ENCODE measurements around the gene TNFRSF25.

DNA sequence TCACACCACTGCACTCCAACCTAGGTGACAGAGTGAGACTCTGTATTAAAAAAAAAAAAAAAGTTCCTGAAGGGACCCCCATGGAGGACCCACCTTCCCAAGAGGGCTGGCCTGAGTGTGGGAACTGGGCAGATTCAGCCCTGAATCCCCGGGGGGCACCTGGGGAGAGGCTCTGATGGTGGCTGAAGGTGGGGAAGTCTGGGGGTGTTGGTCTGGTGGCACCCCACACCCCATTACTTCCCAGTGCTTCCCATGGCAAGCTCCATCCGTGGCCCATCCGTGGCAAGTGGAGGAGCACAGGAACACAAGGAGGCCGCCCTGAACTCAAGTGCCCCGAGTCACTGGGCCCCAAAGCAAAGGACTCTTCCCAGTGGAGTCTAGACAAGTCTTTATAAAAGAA, 778 bp upstream of the TNFRSF25 start:
- TF ChIP-seq, protein P1, sequence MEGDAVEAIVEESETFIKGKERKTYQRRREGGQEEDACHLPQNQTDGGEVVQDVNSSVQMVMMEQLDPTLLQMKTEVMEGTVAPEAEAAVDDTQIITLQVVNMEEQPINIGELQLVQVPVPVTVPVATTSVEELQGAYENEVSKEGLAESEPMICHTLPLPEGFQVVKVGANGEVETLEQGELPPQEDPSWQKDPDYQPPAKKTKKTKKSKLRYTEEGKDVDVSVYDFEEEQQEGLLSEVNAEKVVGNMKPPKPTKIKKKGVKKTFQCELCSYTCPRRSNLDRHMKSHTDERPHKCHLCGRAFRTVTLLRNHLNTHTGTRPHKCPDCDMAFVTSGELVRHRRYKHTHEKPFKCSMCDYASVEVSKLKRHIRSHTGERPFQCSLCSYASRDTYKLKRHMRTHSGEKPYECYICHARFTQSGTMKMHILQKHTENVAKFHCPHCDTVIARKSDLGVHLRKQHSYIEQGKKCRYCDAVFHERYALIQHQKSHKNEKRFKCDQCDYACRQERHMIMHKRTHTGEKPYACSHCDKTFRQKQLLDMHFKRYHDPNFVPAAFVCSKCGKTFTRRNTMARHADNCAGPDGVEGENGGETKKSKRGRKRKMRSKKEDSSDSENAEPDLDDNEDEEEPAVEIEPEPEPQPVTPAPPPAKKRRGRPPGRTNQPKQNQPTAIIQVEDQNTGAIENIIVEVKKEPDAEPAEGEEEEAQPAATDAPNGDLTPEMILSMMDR (conservative IDR thresholded peaks at IDR 0.05; ENCODE audit: low read depth in 2 of 2), result no peak
- TF ChIP-seq ZNF331 (CRISPR knock-in tag; IDR thresholded peaks at IDR 0.05; ENCODE audit: low read depth), result no peak

Data from GM23338 (cell line).